Measurements from ENCODE around the gene MEIS2.

MEIS2 gene

GRCh38 chr15:37108381-37109167 lies 8.2 kb upstream of the MEIS2 start:
- Mint-ChIP-seq H3K36me3 (ENCODE audit: low read depth) (no peaks in the 10 kb centered on the region), H3K9me3 (no peaks in the 10 kb centered on the region), H3K4me1 (ENCODE audit: low read depth) (peaks cover 14% of the 10 kb centered on the region), H3K27me3 (peaks cover 96% of the 10 kb centered on the region), H3K27ac (no peak overlapping the region), H3K4me3 (no peak overlapping the region)
- intact Hi-C loops (cut with micrococcal nuclease) = loop anchor here (10.0 kb wide), 1 partner anchor 224 kb away; no protein-coding TSS in a partner anchor

- no peak overlapping the region for H3K4me3 Mint-ChIP-seq
- H3K27me3 Mint-ChIP-seq = peaks cover 95% of the 10 kb centered on the region
- H3K36me3 Mint-ChIP-seq (ENCODE audit: low read depth) = no peaks in the 10 kb centered on the region
- peaks cover 14% of the 10 kb centered on the region for H3K4me1 Mint-ChIP-seq (ENCODE audit: low read depth)
- no peaks in the 10 kb centered on the region for H3K9me3 Mint-ChIP-seq
- intact Hi-C loops (cut with micrococcal nuclease) = loop anchor here (10.0 kb wide), 1 partner anchor 223 kb away; no protein-coding TSS in a partner anchor
- H3K27ac Mint-ChIP-seq = no peak overlapping the region
These were observed 7.5 kb upstream of the MEIS2 start for GRCh38 chr15:37107744-37108380.

- H3K36me3 Mint-ChIP-seq (ENCODE audit: low read depth) = no peaks in the 10 kb centered on the region
- H3K27ac Mint-ChIP-seq = no peak overlapping the region
- peaks cover 19% of the 10 kb centered on the region for H3K4me1 Mint-ChIP-seq (ENCODE audit: low read depth)
- H3K9me3 Mint-ChIP-seq = no peaks in the 10 kb centered on the region
- no peak overlapping the region for H3K4me3 Mint-ChIP-seq
- H3K27me3 Mint-ChIP-seq = peaks cover 98% of the 10 kb centered on the region
- intact Hi-C loops (cut with micrococcal nuclease) = loop anchor here (10.0 kb wide), 1 partner anchor 222 kb away; no protein-coding TSS in a partner anchor
These were observed 6.9 kb upstream of the MEIS2 start for GRCh38 chr15:37107071-37107743.

- H3K27ac Mint-ChIP-seq = no peak overlapping the region
- H3K9me3 Mint-ChIP-seq = no peaks in the 10 kb centered on the region
- no peak overlapping the region for H3K4me3 Mint-ChIP-seq
- peaks cover 26% of the 10 kb centered on the region for H3K4me1 Mint-ChIP-seq (ENCODE audit: low read depth)
- peaks cover 98% of the 10 kb centered on the region for H3K27me3 Mint-ChIP-seq
- H3K36me3 Mint-ChIP-seq (ENCODE audit: low read depth) = no peaks in the 10 kb centered on the region
- intact Hi-C loops (cut with micrococcal nuclease) = loop anchor here (10.0 kb wide), 1 partner anchor 222 kb away; no protein-coding TSS in a partner anchor
These were observed 6.2 kb upstream of the MEIS2 start for GRCh38 chr15:37106490-37107001.

DNA sequence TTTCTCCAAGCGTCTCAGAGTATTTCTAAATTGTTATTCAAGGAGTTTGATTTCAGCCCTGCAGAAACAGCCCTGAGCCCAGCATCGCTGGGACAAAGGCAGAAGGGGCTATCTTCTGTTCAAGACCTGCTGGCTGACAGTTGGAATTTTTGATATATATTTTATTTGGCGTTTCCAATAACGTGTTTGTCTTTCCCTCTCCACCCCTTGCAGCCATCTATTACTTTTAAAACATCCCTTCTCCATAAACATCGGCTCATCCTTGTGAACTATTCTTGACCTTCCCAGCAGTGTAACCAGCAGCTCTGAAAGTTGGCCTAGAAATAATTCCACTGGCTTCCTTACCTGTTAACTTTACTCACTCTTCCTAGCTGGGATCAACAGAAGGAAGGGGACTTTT lies 5.5 kb upstream of the MEIS2 start:
- peaks cover 5% of the 10 kb centered on the region for H3K36me3 Mint-ChIP-seq (ENCODE audit: low read depth)
- intact Hi-C loops (cut with micrococcal nuclease) = loop anchor here (10.0 kb wide), 1 partner anchor 221 kb away; no protein-coding TSS in a partner anchor
- H3K4me1 Mint-ChIP-seq (ENCODE audit: low read depth) = peaks cover 27% of the 10 kb centered on the region
- H3K27ac Mint-ChIP-seq = no peak overlapping the region
- H3K27me3 Mint-ChIP-seq = peaks cover 98% of the 10 kb centered on the region
- H3K4me3 Mint-ChIP-seq = no peak overlapping the region
- no peaks in the 10 kb centered on the region for H3K9me3 Mint-ChIP-seq

DNA sequence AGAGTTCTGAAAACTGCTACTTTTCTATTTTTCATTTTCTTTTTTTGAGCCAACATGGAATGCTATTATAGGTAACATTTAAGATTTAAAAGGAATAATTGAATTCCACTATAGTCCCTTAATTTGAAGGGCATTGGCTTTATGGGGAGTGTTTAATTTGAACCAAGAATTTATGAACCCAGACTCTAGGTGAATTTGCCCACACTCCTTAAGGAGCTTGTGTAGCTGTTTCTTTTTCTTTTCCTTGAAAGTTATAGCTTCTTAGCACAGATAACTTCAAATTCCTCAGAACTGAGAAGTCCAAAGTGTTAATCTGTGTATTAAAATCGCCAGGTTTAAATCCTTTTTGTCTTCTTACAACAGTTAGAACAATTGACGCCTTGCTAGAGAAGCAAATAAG lies 4.7 kb upstream of the MEIS2 start:
- H3K4me1 Mint-ChIP-seq (ENCODE audit: low read depth) = peaks cover 32% of the 10 kb centered on the region
- peaks cover 98% of the 10 kb centered on the region for H3K27me3 Mint-ChIP-seq
- intact Hi-C loops (cut with micrococcal nuclease) = loop anchor here (10.0 kb wide), 1 partner anchor 220 kb away; no protein-coding TSS in a partner anchor
- no peaks in the 10 kb centered on the region for H3K9me3 Mint-ChIP-seq
- no peak overlapping the region for H3K4me3 Mint-ChIP-seq
- no peak overlapping the region for H3K27ac Mint-ChIP-seq
- H3K36me3 Mint-ChIP-seq (ENCODE audit: low read depth) = peaks cover 13% of the 10 kb centered on the region

GRCh38 chr15:37104424-37104981 lies 4.2 kb upstream of the MEIS2 start:
- Mint-ChIP-seq H3K27me3 (peaks cover 98% of the 10 kb centered on the region), H3K27ac (no peak overlapping the region), H3K9me3 (no peaks in the 10 kb centered on the region), H3K4me3 (no peak overlapping the region), H3K36me3 (ENCODE audit: low read depth) (peaks cover 15% of the 10 kb centered on the region), H3K4me1 (ENCODE audit: low read depth) (peaks cover 35% of the 10 kb centered on the region)
- intact Hi-C loops (cut with micrococcal nuclease) = loop anchor here (10.0 kb wide), 1 partner anchor 220 kb away; no protein-coding TSS in a partner anchor

DNA sequence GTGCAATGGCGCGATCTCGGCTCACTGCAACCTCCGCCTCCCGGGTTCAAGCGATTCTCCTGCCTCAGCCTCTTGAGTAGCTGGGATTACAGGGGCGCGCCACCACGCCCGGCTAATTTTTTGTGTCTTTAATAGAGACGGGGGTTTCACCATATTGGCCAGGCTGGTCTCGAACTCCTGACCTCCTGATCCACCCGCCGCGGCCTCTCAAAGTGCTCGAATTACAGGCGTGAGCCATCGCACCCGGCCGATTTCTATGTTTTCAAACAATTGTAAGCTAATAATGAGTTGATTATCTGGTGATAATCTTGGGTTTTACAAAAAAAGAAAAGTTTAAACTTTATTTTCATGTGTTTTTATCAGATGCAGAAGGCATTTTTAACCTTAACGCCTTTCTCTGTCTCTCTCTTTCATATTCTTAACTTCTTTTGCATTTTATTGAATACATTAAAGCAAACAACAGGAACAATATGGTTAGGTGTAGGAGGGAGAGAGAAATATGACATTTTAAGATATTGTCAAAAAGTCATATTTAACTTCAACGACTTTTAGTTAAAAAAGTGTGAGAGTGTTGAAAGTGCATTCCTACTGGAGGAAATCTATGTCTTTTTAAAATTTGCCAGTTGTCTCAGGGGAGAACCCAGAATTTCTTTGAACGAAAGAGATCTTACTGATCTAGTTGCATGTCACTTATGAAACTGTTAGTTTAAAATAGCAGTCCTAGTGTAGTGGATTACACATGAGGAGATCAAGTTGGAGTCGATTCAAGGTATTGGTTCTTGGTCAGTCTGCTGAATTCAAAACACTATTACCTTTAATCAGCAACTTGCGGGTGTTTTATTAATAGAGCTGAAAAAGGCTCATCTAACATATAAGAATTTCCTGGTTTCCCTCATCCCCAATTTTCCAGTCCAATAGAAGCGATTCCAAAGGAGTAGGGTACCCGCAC lies 3.4 kb upstream of the MEIS2 start:
- intact Hi-C loops (cut with micrococcal nuclease) = loop anchor here (10.0 kb wide), 1 partner anchor 219 kb away; no protein-coding TSS in a partner anchor
- no peak overlapping the region for H3K27ac Mint-ChIP-seq
- peaks cover 15% of the 10 kb centered on the region for H3K36me3 Mint-ChIP-seq (ENCODE audit: low read depth)
- no peaks in the 10 kb centered on the region for H3K9me3 Mint-ChIP-seq
- peaks cover 97% of the 10 kb centered on the region for H3K27me3 Mint-ChIP-seq
- peaks cover 40% of the 10 kb centered on the region for H3K4me1 Mint-ChIP-seq (ENCODE audit: low read depth)
- H3K4me3 Mint-ChIP-seq = no peak overlapping the region

DNA sequence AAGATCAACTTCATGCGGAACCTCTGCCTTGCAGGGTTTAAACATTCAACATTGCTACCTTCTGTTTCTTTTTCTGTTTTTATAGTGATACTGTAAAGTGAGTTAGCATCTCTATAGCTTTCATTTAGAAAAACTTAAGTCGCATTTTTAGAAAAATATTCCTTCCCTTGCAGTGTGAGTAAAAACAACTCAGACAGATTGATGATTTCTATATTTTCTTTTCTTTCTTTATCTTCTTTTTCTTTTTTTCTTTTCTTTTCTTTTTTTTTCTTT lies 2.8 kb upstream of the MEIS2 start:
- H3K9me3 Mint-ChIP-seq = no peaks in the 10 kb centered on the region
- intact Hi-C loops (cut with micrococcal nuclease) = loop anchor here (10.0 kb wide), 1 partner anchor 218 kb away; no protein-coding TSS in a partner anchor
- H3K27ac Mint-ChIP-seq = no peak overlapping the region
- H3K4me1 Mint-ChIP-seq (ENCODE audit: low read depth) = peaks cover 47% of the 10 kb centered on the region
- no peak overlapping the region for H3K4me3 Mint-ChIP-seq
- H3K27me3 Mint-ChIP-seq = peaks cover 97% of the 10 kb centered on the region
- peaks cover 15% of the 10 kb centered on the region for H3K36me3 Mint-ChIP-seq (ENCODE audit: low read depth)

DNA sequence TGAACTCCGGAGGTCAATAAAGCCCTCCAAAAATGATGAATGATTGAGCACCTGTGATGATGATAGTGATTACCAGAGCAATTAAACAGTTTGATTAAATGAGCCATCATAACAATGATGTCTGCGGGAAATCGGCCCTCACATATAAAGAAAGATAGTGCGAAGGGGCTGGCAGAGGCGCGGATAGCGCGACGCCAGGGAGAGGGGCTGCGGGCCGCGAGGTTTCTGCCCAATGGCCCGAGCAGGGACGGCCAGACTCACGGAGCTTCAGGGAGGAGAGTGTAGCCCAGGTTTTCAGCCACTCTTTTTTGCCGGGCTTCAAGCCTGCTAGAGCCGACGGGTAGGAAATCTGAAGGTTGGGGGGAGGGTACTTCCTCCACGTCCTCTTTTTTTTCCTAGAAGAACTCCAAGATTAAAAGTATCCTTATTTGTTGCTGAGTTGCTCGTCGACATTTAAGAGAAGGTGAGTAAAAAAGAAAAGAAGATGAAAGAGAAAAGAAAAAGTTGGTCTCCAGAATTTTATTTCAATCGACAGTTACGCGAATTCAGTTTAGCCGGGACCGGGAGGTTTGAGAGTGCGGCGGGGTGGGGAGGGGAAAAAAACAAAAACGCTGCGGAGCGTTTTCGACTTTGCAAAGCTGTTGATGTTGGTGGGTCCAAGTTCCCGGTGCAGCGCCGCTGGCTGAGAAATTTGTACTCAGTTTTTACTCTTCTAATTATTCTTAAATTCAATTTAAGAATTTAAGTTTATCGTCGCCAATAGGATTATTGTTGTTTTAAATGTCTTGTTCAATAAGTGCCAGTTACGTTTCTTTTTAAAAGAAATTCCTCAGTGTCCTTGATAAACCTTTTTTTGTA lies 2.2 kb upstream of the MEIS2 start:
- Mint-ChIP-seq H3K9me3 (no peaks in the 10 kb centered on the region), H3K4me3 (no peak overlapping the region), H3K4me1 (ENCODE audit: low read depth) (peaks cover 52% of the 10 kb centered on the region), H3K27me3 (peaks cover 97% of the 10 kb centered on the region), H3K36me3 (ENCODE audit: low read depth) (peaks cover 15% of the 10 kb centered on the region), H3K27ac (no peak overlapping the region)
- intact Hi-C loops (cut with micrococcal nuclease) = loop anchor here (10.0 kb wide), 1 partner anchor 218 kb away; no protein-coding TSS in a partner anchor

- peak overlapping the region; percentile 88 for H3K4me3 Mint-ChIP-seq
- intact Hi-C loops (cut with micrococcal nuclease) = loop anchor here (10.0 kb wide), 1 partner anchor 217 kb away; no protein-coding TSS in a partner anchor
- H3K9me3 Mint-ChIP-seq = no peaks in the 10 kb centered on the region
- H3K4me1 Mint-ChIP-seq (ENCODE audit: low read depth) = peaks cover 58% of the 10 kb centered on the region
- H3K27ac Mint-ChIP-seq = no peak overlapping the region
- H3K36me3 Mint-ChIP-seq (ENCODE audit: low read depth) = peaks cover 15% of the 10 kb centered on the region
- peaks cover 97% of the 10 kb centered on the region for H3K27me3 Mint-ChIP-seq
These were observed 1.6 kb upstream of the MEIS2 start for GRCh38 chr15:37101980-37102304.

GRCh38 chr15:37100966-37101215 lies 542 bp upstream of the MEIS2 start:
- H3K36me3 Mint-ChIP-seq (ENCODE audit: low read depth) = peaks cover 15% of the 10 kb centered on the region

More at GRCh38 chr15:37100966-37101215, 542 bp upstream of the MEIS2 start:
- peaks cover 98% of the 10 kb centered on the region for H3K27me3 Mint-ChIP-seq
- intact Hi-C loops (cut with micrococcal nuclease) = loop anchor here (10.0 kb wide), 1 partner anchor 216 kb away; no protein-coding TSS in a partner anchor
- peak overlapping the region; percentile 73 for H3K27ac Mint-ChIP-seq
- peak overlapping the region; percentile 88 for H3K4me3 Mint-ChIP-seq
- no peaks in the 10 kb centered on the region for H3K9me3 Mint-ChIP-seq
- H3K4me1 Mint-ChIP-seq (ENCODE audit: low read depth) = peaks cover 53% of the 10 kb centered on the region

Measured in dendritic cell treated with granulocyte-macrophage colony-stimulating factor and Interleukin-4, amounts not matched to agents 40 ng/mL and 50 ng/mL, for 4 days (primary cell).